GM13976 (cell line): ENCODE data around the gene HOMER2.

Experiments used
- DNase-seq: peaks from one replicate; pipeline ENCODE4 v3.0.0; 2012; ENCODE audit warnings: low spot score
- CTCF ChIP-seq: IDR thresholded peaks from 2 replicates; pipeline ENCODE4 v1.5.1; 2012; ENCODE audit warnings: borderline replicate concordance, mild to moderate bottlenecking; ENCODE audit not compliant: insufficient read depth; ENCODE audit errors: extremely low read depth, missing control alignments, control extremely low read depth
- in situ Hi-C: fragments of 300-500 bp; cut with MboI; formaldehyde crosslinking; loops from one replicate; pipeline ENCODE4 v1.12.0; 2022; ENCODE audit warnings: low sequenced_read_pairs, mixed read lengths, inconsistent platforms; ENCODE audit not compliant: unreplicated experiment

Gene HOMER2

DNA sequence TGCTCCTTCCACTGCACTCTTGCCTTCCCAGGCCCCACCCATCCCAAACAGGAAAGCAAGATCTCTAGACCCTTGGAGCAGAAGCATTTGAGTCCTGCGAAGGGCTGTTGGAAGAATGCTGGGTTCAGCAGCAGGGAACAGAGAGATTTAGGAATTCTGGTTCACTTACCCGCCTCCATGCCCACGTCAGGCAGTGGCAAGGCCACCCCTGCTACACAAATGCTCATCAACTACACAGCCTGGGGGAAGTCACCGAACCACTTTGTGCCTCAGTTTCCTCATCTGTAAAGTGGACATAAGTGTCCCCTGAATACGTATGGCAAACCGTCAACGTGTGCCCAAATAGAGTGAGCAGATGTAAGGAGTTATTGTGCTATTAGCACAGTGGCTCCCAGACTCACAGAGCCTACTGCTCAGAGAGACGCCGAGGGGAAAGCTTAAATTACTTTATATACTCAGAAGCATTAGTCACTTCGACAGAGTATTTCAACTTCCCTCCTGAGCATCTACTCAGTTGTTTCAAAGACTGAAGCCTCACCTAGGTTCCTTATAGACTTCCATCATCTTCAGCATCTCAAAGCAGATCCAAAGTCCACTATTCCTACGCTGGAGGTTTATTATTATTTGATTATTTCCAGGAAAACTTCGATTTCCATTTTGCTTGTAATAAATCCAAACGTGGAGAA lies 905 bp downstream of the HOMER2 start:
- no peak for TF ChIP-seq CTCF
- in situ Hi-C loops, result no loop called here
- peak; percentile 42 for DNase-seq

DNA sequence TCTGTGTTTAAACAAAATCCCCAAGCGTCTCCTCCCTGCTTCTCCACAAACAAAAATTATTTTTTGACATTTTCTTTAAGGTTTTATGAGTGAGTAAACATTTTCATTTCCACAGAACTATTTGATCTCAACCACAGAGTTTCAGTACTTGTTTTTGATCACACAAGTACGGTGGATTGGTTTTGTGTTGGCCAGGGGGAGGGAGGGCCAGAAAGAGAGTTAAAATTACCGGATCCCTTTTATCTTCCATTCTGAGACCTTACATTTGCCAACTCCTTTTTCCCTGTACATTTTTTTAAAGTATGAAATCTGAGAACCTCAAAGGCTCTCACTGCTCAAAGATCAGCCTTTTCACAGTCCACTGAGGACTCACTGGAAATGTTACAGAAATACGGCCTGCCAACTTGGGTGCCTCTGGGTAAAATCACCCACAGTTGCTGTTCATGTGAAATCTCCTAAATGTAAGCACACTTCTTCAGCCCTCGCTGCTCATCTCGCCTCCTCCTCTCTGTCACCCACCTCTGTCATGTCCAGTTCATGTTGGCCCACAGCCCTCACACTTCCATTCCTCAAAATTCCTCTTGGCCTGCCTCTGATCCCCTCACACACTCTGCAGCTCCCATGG lies 1.7 kb downstream of the HOMER2 start:
- peak; percentile 65 for DNase-seq
- TF ChIP-seq CTCF, result no peak
- in situ Hi-C loops, result no loop called here

DNA sequence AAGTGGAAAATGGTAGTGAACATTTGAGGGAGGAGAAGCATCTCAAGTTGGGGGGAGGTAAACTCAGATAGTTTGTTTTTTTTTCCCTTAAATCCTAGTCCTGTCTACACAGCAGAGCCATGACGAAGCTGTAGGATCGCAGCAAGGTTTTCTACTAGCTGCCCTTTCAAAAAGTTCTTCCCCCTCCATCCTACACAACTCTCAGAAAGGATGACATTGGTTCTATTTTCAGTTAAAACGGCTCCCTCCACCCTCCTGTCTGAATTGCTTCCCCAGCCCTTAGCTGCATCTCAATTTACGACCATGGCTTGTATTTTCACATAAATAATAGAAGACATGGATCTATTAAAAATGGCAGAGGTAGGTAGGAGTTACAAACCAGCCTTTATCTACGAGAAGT lies 2.2 kb downstream of the HOMER2 start:
- DNase-seq, result peak; percentile 63
- TF ChIP-seq CTCF, result no peak
- in situ Hi-C loops, result no loop called here

GRCh38 chr15:82946155-82946701 lies 6.3 kb downstream of the HOMER2 start:
- DNase-seq, result no peak
- in situ Hi-C loops, result no loop called here
- TF ChIP-seq CTCF, result no peak

GRCh38 chr15:82945326-82945725 lies 7.2 kb downstream of the HOMER2 start:
- TF ChIP-seq CTCF, result no peak
- in situ Hi-C loops, result no loop called here
- no peak for DNase-seq

DNA sequence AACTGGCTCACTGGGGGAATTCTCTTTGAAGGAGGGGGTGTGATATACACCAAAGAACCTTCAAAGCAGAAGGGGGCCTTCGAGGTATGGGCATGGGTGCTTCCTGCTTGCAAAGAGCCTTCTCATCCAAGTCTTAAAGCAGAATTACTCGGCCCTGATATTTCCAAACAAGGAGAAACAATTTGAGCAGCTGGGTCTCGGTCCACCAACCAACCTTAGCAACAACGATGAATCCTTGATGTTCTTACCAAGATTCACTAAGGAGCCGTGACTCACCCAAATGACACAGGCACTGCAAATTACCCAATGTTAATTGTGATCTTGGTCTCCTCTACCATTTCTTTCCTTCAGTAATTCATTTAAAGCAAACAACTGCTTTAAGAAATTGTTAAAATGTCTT lies 7.7 kb downstream of the HOMER2 start:
- DNase-seq, result no peak
- TF ChIP-seq CTCF, result no peak
- in situ Hi-C loops, result no loop called here
